ENCODE results near the gene PARP6.
A peak's percentile ranks its signal among the peaks of the same experiment; 100 is the strongest.
"Not testable (repeated sequence)": the region's sequence is repeated elsewhere in the genome, so short reads cannot be mapped to it uniquely, and the experiment has no call there.

Gene PARP6

DNA sequence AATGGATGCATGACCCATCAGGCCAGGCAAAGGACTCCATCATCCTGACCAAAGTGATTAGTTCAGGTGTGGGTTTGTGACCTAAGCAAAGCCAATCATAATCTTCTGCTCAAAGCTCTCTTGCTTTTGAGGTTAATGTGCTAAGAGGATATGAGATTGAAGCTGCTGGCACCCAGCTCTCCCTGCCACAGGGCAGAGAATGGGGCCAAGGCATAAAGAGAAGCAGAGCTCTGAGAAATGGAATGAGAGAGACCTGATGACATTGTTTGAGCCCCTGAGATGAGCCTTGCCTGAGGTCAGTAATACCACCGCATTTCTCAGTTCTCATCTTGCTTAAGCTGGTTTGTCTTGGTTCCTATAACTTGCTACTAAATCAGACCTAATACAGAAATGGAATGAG lies 6.4 kb upstream of the PARP6 start:
- DNase-seq (ENCODE audit: low spot score), result no peak

DNA sequence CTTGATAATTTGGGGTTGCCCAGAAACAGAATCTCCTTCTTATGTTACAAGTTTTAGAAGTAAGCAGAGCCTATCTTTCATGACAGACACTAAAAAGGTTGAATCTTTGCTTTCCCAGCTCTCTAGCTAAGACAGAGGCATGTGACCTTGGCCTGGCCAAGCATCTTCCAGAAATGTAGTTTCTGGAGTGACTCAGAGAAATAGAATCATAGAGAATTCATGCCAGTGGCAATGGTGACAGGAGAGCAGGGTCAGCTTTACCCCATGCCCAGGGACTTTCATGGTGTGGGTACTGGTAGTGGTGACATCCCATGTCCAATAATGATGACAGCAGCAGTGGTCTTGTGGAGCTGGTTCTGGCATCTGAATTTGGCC lies 4.0 kb upstream of the PARP6 start:
- no peak for DNase-seq (ENCODE audit: low spot score)

DNA sequence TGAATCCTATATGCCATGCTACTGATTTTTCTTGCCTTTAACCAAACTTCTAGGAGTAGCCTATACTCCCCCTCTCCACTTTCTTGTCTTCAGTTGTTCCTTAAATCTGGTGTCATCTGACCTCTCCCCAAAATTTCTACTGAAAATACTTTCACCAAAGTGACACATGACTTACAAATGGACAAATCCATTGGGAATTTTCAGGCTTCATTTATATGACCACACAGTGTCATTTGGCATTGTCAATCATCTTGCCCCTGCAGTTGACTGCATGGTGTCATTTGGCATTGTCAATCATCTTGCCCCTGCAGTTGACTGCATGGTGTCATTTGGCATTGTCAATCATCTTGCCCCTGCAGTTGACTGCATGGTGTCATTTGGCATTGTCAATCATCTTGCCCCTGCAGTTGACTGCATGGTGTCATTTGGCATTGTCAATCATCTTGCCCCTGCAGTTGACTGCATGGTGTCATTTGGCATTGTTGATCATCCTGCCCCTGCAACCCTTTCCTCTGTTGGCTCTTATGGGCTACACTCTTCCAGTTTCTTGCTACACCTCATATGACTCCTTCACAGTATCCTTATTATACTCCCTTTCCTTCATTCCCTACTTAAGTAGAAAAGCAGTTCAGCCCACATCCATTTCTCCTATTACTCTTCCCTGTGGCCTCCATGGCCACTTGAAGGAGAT lies 3.4 kb upstream of the PARP6 start:
- not testable (repeated sequence) for DNase-seq (ENCODE audit: low spot score)

DNA sequence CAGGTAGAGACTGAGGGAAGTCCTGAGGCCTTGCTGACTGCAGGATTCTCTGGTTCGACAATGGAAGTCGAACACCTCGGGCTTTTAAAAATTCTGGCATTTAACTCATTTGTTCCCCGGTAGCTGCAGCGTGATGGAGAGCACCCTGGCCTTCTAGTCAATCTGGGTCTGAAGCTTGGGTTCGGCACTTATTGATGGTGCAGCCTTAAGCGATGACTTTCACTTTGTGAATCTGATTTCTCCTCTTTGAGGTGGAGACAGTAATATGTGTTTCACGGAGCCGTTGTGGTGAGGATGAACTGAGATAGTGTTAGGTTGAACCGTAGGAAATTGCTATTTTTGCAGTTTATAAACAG lies 621 bp upstream of the PARP6 start:
- DNase-seq (ENCODE audit: low spot score), result no peak

DNA sequence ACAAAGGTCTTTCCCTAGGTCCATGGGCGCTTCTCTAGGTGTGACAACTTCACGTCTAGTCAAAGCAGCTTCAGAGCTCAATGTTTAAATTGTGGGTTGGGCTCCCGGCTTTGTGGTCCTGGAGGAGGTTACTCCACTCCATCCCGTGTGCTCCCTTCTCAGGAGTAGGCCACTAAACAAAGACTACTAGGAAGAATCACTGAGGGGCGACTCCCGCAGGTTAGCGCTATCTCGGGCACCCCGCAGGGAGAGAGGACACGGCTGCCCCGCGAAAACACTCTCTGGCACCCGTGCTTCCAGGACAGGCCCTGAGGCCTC lies 500 bp downstream of the PARP6 start:
- peak; percentile 47 for DNase-seq (ENCODE audit: low spot score)

DNA sequence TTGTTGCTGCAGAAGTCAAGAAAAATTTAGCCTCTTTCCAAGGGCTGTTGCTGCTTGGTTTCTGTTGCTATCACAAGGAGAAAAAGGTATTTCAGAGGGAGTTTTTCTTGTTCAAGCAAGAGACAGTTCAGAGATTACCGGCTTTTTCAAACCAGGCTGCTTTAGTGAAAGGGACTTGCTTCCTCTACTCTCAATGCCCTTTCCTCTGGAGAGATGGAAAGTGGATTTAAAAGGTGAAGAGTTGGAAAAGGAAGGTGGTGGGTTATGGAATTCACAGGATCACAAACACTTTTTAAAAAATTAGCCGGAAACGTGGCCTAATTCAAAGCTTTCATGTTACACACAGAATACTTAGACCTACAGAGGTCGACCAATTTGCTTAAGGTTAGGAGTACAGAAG lies 1.1 kb downstream of the PARP6 start:
- DNase-seq (ENCODE audit: low spot score), result no peak

DNA sequence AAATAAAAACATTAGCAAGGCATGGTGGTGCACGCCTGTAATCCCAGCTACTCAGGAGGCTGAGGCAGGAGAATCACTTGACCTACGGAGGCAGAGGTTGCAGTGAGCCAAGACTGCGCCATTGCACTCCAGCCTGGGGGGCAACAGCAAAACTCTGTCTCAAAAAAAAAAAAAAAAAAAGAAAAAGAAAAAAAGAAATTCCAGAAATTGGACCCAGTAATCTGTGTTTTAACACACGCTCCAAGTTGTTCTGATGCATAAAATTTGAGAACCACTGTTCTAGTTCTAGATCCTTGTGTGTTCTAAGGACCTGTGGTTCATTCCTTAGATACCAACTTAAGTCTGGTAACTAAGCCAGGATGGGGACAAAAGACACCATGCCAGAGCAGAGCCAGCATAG lies 2.6 kb downstream of the PARP6 start:
- DNase-seq (ENCODE audit: low spot score), result no peak

DNA sequence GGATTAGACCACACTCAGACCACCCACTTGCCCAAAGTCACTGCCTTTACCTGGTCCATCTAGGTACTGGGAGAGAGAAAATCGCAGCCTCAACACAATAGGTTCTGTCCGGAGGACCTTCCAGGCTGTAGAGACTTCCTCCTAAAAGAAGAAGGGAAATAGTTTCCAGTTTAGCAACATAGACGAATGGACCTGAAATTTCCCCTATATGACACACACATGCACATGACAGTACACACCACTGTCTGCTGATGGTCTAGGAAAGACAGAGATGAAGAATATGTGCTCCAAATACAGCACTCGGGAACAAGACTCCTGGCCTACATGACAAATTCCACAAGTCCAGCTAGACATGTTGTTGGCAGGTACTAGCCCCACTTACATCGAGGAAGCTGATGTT lies 7.3 kb downstream of the PARP6 start:
- no peak for DNase-seq (ENCODE audit: low spot score)

DNA sequence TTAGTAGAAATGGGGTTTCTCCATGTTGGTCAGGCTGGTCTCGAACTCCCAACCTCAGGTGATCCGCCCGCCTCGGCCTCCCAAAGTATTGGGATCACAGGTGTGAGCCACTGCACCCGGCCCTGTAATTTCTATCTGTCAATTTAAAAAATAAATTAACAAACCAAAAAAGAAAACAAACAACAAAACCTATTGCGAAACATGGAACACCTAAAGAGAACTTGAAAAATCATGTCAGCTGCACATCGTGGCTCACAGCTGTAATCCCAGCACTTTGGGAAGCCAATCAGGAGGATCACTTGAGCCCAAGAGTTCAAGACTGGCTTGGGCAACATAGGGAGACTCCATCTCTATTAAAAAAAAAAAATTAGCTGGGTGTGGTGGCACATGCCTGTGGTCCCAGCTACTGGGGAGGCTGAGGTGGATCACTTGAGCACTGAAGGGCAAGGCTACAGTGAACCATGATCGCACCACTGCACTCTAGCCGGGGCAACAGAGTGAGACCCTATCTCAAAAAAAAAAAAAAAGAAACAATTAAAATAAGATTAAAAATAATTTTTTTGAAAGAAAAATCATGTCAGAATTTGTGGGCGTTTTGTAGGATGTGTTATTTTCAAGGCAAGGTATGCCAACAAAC lies 19.6 kb downstream of the PARP6 start:
- no peak for DNase-seq (ENCODE audit: low spot score)

DNA sequence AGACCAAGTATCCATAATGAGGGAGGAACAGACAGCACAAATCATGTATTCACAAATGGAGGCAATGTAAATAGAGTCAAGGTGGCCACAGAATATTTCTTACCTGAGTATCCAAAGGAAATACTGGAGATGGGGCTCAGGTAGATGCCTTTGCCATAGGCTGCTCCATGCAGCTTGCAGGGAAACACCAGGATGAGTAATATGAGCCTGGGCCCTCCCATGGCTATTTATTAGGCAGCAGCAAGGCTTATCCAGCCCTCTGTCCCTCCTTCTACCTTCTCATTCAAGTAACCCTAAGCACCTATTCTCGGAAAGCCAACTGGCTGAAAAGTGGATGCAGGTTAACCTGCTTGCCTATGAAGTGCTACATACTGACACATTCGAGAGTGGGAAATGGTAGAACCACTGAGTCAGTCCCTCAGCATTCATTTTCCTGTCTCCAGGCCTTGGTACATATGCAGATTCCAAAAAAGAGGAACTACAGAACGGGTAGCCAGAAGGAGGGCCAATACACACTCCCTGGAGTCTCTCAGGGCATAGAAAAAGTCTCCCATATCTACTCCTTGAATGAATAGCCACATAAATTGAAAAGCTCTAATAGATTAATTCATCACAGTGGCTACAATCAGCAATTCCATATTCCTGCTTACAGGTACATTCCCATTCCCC lies 23.1 kb downstream of the PARP6 start:
- no peak for DNase-seq (ENCODE audit: low spot score)

DNA sequence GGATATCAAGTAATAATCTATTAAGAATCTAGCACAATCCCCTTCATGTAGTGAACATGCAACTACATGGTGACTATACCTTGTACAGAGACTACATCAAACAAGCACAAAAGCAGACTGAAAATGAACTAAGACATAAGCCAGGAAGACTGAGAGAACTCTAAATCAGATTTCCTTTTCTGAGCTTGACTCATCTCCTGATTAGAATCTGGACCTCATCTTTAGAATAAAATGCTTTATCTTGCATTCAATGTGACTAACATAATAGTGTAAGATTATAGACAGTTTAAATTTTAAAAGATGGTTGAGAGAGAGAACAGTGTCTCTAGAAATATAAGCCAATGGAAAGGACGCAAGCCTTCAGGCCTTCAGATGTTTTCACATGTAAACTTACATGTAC lies 23.8 kb downstream of the PARP6 start:
- DNase-seq (ENCODE audit: low spot score), result no peak

DNA sequence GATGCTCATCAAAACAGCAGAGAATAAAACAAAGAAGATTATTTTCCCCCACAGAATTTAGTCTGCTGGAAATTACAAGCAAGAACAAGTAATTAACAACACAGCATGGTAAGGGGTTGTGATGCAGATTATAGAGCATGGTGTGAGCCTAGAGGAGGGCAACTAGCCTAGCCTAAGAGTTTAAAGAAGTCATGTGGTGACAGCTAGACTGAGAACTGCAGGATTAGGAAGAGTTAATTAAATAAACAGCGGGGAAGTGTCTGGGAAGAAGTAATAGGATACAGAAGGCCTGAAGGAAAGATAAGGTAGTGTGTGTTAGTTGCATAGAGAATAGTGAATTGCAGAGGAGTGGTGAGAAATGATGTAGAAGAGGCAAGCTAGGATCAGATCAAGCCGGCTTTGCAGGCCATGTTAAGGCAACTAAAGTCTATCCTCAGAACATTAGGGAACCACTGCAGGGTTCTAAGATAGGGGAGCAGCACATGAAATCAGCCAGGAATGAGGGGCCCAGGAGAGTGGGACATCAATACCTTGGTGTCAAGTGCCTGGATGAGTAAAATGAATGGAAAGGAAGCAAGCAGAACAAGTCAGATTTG lies 29.5 kb downstream of the PARP6 start:
- no peak for DNase-seq (ENCODE audit: low spot score)

DNA sequence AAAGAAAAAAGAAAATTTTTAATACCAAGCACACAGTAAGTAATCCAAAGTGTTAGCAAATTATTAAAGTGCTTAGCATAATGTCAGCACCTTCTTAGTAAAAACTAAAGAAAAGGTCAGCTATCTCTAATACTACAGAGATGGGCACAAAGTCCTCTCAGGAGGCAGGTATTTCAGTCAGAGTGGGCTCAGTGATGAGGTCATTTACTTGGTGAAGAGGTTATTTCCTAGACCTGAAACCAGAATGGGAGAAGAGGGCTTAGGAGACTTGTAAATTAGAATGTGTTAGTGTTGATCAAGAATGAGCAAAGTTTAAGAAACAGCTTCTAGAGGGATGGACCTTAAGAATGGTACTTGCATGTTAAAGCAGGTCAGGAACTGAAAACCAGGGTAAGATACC lies 32.7 kb downstream of the PARP6 start:
- DNase-seq (ENCODE audit: low spot score), result no peak

DNA sequence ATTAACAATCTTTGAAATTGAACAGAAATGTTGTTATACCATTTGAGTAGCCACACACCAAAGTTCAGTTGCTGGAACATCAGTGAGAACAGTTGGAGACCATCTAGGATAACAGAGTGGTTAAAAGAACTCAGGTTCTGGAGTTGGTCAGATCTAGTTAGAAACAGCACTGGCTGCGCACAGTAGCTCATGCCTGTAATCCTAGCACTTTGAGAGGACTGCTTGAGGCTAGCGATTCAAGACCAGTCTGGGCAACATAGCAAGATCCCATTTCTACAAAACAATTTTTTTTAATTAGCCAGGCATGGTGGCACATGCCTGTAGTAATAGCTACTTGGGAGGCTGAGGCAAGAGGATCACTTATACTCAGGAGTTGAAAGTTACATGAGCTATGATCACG lies 33.8 kb downstream of the PARP6 start:
- DNase-seq (ENCODE audit: low spot score), result no peak

DNA sequence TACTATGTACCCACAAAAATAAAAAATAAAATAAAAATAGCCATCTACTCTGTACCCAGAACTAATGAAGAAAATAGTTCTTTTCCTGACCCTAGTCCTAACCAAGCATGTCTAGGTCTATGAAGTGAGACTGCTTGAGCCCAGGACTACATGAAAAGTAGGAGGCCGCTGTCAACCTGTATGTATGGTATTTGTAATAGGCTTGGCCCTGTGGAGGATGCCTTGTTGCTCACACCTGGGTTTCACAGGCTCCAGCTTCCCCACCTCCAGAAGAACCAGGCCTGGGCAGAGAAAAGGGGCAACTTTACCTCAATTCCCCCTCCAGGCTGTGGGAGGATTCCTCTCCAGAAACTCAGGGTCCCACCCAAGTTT lies 34.5 kb downstream of the PARP6 start:
- no peak for DNase-seq (ENCODE audit: low spot score)

DNA sequence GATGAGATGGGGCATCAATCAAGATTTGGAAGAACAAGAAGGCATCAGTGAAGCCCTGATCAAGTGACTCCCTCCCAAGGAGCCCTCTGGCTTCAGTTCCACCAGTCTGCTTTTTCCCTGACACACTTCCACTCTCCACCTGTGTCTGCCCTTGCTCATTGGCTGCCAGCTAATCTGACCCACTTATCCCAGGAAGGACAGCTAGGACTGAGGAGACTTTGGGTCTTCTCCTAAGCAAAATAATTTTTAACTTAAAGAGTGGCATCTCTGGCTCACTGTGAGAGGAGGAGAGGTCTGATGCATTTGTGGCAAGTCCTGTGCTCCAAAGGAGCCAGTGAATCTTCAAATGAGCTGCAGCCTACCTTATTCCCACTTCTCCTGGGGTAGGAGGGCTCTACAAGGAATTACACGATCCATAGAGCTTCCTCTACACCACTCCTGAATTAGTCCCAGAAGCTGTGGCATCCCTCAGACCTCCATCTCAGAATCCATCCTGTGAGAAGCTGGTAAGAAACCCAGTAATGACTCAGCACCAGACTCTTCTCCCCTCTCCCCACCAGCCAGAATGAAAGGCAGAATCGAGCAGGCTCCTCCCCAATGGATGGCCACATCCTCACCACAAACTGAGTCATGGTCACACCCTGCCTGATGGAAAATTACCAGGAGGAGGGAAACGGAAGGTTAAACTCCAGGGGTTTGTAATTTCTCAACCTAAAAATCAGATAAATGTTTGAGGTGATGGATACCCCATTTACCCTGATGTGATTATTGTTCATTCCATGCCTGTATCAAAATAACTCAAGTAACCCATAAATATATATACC lies 35.1 kb downstream of the PARP6 start:
- DNase-seq (ENCODE audit: low spot score), result peak; percentile 91

DNA sequence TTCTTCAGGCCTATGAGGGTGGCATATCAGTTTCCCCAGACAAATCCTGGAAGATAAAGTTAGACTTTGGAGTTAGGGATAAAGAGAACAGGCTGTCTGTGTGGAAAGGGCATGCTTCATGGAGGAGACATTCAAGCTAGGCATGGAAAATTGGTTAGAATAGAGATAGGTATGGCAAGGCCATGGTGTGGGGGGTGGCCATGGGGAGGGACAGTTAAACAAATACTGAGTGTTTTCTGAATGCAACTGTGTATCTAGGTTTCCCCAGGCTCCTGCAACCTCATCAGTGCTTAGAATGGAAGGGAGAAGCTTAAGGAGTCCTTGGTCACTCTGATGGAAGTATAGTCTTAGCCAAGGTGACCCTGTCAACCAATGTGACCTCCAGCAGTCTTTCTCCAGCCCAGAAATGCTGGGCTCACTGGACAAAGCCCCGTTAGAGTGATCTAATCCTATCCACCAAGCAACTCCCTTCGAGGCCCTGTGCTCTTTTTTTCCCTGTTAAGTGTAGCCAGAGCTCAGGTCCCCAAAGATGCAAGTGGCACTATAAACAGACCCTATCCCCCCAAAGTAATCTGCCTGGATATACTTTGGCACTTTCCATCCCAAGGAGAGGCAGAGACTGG lies 35.9 kb downstream of the PARP6 start:
- no peak for DNase-seq (ENCODE audit: low spot score)

DNA sequence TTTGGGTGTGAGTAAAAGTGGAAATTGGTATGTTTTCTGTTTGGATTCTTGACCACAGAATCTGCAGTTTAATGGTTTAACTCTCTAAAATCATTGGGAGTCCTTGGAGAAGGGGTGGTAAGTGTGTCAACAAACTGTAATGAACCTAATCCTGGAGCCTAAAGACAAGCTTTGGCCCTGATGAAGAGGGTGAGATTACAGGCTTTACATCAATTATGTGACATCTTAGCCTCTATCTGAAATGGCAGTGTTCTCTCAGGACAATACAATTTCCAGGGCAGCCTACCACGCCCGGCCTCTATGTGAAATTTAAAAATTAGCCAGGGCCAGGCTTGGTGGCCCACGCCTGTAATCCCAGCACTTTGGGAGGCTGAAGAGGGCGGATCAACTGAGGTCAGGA lies 37.1 kb downstream of the PARP6 start:
- DNase-seq (ENCODE audit: low spot score), result no peak

DNA sequence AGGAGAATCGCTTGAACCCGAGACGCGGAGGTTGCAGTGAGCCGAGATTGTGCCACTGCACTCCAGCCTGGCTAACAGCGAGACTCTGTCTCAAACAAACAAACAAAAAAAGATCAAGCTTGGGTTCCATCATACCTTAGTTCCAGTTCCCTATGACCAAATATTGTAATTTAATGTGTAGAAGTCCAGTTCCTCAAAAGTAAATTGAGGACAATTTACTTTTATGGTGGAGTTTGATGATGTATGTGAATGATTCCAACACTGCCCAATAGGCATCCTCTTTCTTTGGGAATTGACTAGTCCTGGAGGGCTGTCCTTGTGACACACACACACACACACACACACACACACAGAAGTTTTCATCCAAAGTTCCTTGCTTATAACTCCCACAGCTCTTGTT lies 38.6 kb downstream of the PARP6 start:
- no peak for DNase-seq (ENCODE audit: low spot score)

DNA sequence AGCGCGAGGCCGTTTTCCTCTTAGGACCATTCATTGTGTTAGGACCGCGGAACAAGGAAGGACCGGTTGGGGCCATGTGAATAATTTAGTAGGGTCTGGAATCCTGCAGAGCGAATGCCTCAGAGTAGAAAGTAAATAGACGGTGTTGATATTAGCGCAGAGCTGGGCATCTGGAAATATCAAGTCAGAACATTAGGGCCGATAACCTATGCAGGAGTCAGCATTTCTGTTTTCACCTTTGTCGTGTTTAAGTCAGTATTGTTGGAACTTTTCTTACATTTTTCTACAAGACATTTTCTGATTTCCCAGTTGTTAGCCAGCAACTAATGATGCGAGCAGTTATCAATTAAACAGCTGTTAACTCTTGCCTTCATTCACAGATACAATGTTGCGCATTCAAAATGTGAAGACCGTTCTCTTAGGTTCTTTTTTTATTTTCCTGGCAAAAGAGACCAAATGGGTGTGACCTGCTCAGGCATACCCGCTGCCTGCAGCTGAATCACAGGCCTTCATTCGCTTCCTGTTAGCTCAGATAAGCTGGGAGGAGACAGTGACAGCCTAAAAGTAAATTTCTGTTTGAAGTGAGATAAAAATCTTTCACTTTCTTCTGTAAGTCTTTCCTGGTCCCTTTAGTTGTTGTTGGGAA lies 40.4 kb downstream of the PARP6 start:
- DNase-seq (ENCODE audit: low spot score), result peak; percentile 83

DNA sequence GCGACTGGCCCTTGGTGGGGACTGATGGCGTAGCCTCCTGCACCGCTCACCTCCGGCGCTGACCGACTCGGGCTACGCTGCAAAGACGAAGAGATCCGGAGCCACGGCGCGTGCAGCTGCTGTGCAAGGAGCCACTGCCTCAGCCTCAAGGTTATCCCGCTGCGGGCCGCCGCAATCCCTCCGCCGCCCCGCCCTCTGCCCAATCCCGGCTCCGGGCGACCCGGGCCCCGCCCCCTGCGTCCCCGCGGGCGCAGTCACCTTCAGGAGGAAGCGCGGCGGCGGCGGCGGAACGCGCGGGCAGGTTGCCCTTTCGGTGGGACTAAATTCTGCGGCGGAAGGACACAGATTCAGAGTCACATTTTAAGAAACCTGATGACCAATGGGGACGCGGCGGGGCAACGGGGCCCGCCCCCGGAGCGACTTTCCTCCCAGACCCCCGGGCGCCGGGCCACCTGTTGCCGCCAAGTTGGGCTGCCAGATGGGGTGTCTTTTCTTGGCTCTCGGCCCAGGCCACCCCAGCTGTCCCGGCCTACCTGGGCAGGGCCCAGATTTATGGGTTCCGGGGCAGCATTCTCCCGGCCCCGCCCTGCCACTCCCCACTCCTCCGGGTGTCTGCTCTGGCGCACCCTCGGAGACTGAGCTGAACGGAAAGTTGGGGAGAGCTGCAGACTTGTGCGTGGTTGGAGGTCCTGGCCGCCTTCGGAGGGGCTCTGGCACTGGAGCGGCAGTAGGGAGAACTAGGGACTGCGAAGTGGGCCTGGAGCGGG lies 41.1 kb downstream of the PARP6 start, which contains the start of gene PKM:
Gene PKM, minus strand, starts transcription at position 125 of the 767 bp plus-strand sequence. CDS start 12,093 bp downstream, outside the sequence.
- DNase-seq (ENCODE audit: low spot score), result peak; percentile 90
